ENCODE data around the gene CDH2.

CDH2 gene

GRCh38 chr18:28079883-28080282 is 97.0 kb downstream of the CDH2 start:
- no peak for DNase-seq

- DNase-seq: no peak
Measured at GRCh38 chr18:28078849-28079248, 98.1 kb downstream of the CDH2 start.

DNA sequence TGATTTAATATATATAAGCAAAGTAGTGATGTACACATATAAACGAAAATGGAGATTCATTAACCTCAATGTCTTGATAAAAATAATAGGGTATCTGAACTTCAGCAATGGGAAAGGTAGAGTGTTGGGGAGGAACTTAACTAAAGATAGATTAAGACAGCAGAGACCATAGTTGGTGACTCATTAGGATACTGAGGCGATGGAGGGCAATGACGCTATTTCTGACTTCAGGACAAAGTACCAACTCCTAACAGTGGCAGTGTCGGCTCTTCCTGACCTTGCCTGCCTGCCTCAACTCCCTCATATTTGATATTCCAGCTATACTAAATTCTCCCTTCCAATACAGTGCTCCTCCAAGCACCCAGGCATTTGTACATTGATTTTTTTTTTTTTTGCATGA is 98.6 kb downstream of the CDH2 start:
- DNase-seq: no peak

DNA sequence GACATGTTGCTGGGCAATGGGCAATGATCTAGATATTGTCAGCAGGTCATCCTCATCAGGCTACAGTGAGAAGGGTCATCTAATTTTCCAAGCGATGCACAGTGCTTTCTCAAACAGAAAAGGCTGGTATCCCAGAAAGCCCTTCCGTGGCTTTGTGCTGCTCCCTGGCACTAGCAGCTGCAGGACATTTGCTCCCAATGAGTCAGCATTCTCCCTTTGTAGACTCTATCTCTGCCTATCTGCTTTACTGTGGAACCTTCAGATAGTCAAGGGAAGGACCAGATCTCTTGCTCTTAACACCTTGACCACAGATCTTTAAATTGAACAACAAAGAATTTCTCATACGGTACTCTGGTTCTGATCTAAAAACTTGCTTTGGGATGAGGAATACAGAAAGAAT is 101.4 kb downstream of the CDH2 start:
- no peak for DNase-seq

DNA sequence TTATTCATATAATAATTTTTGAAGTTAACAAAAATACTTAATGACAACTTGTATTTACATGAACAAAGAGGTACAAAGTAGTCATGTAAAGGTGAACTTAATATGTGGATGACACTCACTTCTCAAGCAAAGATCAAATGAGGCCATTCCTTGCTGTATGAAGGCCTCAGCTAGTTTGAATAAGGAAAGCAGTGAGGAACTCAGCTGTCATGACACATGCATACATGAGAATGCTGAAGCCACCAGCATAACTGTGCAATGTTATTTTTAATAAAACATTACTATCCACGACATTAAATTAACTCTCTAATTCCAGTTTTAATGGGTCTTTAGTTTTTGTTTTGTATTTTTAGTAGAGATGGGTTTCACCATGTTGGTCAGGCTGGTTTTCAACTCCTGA is 102.9 kb downstream of the CDH2 start:
- DNase-seq: no peak

DNA sequence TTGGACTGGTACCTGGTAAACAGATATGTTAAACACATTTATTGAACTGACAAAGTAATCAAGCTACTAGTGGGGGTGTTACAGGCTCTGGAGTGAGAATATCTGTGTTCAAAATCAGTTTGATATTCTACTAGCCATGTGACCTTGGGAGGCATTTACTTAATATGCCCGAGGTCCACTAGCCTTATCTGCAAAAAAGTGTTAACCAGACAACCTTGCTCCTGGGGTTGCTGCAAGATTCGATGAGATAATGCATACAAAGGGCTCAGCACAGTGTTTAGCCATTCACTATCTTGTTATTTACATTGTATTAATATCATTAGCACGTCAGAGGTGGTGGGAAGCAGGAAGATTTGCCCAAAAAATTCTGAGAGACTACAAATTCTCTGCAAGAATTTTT is 103.3 kb downstream of the CDH2 start:
- DNase-seq: no peak

DNA sequence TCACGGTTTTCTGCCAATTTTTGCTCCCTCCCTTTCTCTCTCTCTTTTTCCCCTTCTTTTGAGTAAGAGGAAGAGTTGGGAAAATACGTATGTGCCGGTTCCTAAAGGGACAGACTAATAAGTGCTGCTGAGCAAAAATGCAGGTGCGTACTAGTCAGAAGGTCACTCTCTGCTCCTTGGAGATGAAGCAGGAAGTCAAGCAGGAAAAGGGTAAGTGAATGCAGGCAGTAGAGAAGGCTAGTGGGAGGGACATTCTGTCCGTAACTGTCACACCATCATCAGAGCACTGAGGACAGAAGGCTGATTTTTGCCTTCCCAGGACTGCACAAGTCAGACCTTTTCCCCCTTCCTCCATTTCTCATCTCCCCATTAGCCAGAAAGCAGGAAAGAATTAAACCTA is 105.7 kb downstream of the CDH2 start:
- no peak for DNase-seq

GRCh38 chr18:28068207-28068606 is 108.7 kb downstream of the CDH2 start:
- no peak for DNase-seq

GRCh38 chr18:28067346-28067745 is 109.6 kb downstream of the CDH2 start:
- DNase-seq: no peak

GRCh38 chr18:28065793-28066186 is 111.1 kb downstream of the CDH2 start:
- DNase-seq: no peak

- DNase-seq: no peak
Measured at GRCh38 chr18:28065031-28065792, 111.7 kb downstream of the CDH2 start.

- DNase-seq: no peak
Measured at GRCh38 chr18:28063926-28064325, 113.0 kb downstream of the CDH2 start.

DNA sequence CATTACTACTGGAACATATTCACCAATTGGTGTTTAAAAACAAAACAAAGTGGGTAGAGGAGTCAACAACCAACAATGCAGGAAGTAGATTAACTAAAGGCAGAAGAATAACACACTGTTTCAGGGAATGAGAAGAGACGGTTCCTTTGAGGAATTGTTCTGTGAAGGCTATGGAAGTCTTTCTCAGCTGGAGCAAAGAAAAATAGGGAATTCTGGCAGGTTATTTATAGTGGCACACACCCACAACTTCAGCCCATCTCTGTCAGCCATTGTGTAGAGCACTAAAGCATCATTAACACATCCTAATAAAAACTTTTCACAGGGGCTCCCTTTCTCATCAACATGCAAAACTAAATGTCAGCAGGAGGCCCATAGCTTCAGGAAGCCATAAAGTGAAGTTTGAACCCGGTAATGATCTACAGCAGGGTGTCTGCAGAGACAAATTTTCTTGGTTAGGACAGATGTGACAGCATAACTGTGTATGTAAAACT is 113.6 kb downstream of the CDH2 start:
- no peak for DNase-seq

- no peak for DNase-seq
Measured at GRCh38 chr18:28062443-28062842, 114.5 kb downstream of the CDH2 start.

- no peak for DNase-seq
Measured at GRCh38 chr18:28059861-28060260, 117.1 kb downstream of the CDH2 start.

DNA sequence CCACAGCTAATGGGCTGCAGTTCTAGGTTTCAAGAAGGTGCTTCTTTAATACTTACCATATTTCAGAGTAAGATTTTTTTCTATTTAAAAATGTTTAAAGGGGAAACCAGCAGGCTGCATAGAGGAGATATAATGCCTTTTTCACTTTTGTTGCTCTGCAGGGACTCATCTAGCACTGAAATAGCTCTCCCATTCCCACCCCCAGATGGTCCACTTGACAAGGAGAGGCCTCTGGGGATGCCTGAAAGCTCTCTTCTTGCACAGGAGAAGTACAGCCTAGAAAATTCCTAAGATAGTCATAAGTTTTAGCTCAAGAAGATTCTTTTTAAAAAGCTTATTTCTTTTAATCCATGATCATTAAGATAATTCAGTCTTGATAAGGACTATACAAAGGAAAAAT is 126.4 kb downstream of the CDH2 start:
- no peak for DNase-seq

- no peak for DNase-seq
Measured at GRCh38 chr18:28048612-28049011, 128.3 kb downstream of the CDH2 start.

DNA sequence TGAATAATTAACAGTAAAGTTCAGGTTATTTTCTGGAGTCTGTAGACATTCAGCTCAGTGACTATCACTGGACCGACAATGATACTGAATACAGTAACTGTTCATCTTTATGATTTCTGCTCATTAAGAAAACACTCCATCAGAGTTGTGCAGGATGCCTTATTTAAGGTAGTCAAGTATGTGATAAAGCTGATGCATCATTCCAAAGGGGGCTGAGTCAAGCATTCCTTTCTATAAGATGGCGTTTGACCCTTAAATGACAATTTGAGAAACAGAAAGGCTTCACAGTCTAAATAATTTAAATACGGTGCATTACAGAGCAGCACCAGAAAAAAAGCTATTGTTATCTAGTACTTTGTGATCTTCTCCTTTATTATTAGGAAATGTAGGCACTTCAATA is 131.1 kb downstream of the CDH2 start:
- DNase-seq: no peak

DNA sequence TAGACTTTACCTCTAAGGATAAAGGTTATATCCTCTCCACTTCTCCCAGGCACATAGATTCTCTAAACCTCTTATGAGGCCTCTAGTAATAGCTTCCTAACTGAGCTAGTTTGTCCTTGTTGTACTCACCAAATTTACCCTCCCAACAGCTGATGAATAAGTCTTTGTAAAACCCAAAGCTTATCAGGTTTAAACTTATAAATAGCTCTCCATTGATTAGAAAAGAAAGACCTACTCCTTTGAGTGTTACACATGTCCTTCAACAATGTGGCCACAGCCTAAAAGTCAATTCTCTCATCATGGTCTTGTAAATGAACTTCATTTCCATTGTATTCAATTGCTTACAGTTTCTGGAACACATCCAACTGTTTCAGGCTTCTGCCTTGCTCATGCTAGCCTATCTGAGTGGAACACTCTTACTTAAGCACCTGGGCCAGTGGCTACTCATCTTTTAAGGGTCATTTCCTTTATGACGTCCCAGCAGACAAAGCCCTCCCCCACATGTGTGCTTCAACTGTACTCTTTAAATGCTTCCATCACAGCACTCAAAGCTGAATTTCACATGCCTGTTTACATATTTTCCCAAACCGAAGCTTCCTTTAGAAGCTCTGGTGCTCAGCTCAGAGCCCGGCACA is 131.6 kb downstream of the CDH2 start:
- DNase-seq: no peak

DNA sequence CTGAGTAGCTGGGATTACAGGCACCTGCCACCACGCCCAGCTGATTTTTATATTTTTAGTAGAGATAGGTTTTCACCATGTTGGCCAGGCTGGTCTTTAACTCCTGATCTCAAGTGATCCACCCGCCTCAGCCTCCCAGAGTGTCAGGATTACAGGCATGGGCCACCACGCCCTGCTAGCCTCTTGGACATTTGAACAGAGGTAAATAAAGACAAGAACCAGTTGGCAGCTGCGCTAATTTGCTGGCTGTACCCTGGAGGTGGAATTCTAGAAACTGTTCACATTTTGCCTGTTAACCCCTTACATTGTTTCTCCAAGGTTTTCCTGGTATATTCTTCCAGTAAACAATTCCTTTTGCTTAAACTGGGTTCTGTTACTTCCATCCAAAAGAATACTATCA is 132.9 kb downstream of the CDH2 start:
- no peak for DNase-seq

DNA sequence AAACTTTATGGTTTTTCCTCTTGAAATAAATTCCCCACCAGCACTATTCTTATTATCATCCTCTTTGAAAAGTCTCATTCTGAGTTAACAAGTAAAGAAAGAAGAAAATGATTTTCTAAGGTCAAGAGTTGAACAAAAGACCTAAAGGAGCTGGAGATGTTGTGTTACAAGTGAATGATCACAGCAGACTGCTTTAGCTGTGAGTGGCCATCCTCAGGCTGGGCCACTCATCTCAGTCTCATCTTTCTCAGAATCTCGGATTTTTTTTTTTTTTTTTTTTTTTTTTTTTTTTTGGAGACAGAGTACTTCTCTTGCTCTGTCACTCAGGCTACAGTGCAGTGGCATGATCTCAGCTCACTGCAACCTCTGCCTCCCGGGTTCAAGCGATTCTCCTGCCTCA is 133.3 kb downstream of the CDH2 start:
- no peak for DNase-seq

GRCh38 chr18:28041366-28041765 is 135.6 kb downstream of the CDH2 start:
- no peak for DNase-seq

GRCh38 chr18:28040716-28041115 is 136.2 kb downstream of the CDH2 start:
- no peak for DNase-seq

- DNase-seq: no peak
Measured at GRCh38 chr18:28040211-28040610, 136.7 kb downstream of the CDH2 start.

DNA sequence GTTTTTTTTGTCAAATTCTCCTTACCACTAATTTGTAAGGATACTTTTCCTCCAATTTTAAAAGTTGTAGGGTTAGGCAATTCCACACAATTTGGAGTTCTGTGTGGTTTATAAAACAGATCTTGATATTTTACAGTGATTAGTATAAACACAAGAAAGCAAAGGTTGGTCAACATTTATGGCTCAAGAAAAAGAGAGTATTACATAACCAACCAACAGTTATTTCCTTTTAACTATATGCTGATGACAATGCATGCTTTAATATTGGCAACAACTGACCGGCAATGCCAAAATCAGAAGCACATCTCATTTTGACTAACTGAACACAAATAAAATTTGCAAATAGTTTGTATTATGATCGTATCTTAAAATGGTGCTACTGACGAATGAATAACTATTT is 137.2 kb downstream of the CDH2 start:
- DNase-seq: no peak
